GM18951 (cell line): ENCODE data around the gene UBE2D2.
A peak's percentile ranks its signal among the peaks of the same experiment; 100 is the strongest.

ENCODE experiments used
- POLR2A ChIP-seq: IDR thresholded peaks from 4 replicates; pipeline ENCODE4 v1.6.1; 2011; ENCODE audit warnings: mild to moderate bottlenecking; ENCODE audit not compliant: insufficient read length, insufficient read depth; ENCODE audit errors: extremely low read depth
- in situ Hi-C: fragments of 300-500 bp; cut with MboI; formaldehyde crosslinking; loops from one replicate; pipeline ENCODE4 v1.12.0; 2022; ENCODE audit warnings: low sequenced_read_pairs, mixed read lengths, inconsistent platforms; ENCODE audit not compliant: unreplicated experiment

The UBE2D2 gene

DNA sequence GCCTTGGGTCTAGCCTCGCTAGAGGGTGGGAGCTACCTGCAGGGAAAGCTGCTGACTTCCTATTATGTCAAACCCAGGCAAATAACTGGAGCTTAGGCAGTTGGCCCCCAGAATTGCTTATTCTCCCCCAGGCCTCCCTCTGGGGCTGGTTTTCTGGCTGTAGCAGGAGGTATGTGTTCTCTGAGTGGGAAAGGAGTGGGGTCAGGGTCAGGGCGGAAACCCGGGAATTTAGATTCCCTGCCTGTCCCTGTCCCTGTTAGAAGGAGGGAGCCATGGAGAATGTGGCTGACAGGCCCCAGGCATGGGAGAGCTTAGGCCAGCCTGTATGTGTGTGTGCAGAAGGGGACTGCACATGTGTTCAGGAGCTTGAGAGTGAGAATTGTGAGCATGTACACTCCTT lies 73.4 kb downstream of the UBE2D2 start:
- in situ Hi-C loops: loop anchor here (5.0 kb wide), 1 partner anchor 128 kb away; no protein-coding TSS in a partner anchor
- no peak for TF ChIP-seq POLR2A

- in situ Hi-C loops: no loop called here
- no peak for TF ChIP-seq POLR2A
Measured at GRCh38 chr5:139635191-139635590, 74.1 kb downstream of the UBE2D2 start.

- in situ Hi-C loops: no loop called here
- no peak for TF ChIP-seq POLR2A
Measured at GRCh38 chr5:139635606-139636206, 74.6 kb downstream of the UBE2D2 start.

DNA sequence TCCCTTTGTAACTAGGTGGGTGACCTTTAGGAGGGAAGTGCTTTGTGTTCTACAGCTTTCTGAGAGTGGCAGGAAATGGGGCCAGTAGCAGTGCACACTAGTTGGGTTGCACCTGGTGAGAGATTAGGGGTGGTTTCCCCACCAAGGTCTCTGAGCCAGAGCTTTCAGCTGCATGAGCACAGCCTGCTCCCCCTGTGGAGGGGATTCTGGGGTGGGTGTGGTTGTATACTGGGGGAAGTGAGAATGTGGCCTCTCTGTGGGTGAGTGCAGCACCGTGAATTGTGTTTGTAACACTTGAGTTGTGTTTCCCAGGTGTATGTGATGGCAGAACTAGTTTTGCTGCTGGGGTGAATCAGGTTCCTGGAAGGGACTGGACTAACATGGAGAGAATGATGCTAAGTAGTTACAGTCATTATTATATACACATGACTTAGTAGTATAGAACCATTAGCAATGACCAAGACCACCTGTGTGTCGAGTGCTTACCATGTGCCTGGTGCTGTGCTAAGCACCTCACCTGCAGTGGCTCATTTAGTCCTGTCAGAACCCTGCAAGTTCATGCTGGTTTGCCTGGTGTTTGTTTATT lies 75.2 kb downstream of the UBE2D2 start:
- peak; percentile 44 for TF ChIP-seq POLR2A
- in situ Hi-C loops: no loop called here

DNA sequence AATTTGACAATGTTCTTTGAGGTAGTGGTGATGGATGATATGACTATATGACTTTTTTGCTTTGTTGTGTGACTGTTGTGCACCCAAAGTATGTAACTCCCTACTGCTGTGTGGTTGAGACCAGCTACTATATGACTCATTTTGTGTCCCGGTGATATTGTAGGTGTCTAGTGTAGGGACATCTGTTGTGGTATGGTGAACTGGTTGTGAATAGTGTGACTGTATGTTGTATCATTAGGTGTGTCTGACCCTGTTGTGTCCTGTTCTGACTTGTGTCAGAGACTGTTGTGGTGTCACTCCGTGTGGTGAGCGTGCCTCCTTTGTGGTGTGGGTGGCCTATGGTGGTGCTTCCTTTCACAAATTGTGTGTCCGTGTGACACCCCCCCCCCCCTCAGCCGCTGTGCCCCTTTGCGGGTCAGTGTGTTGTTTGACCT lies 75.9 kb downstream of the UBE2D2 start:
- in situ Hi-C loops: no loop called here

GRCh38 chr5:139637438-139638089 lies 76.4 kb downstream of the UBE2D2 start:
- TF ChIP-seq POLR2A: peak; percentile 40
- in situ Hi-C loops: no loop called here

More for the DNA sequence above, 75.9 kb downstream of the UBE2D2 start:
- TF ChIP-seq POLR2A: no peak

DNA sequence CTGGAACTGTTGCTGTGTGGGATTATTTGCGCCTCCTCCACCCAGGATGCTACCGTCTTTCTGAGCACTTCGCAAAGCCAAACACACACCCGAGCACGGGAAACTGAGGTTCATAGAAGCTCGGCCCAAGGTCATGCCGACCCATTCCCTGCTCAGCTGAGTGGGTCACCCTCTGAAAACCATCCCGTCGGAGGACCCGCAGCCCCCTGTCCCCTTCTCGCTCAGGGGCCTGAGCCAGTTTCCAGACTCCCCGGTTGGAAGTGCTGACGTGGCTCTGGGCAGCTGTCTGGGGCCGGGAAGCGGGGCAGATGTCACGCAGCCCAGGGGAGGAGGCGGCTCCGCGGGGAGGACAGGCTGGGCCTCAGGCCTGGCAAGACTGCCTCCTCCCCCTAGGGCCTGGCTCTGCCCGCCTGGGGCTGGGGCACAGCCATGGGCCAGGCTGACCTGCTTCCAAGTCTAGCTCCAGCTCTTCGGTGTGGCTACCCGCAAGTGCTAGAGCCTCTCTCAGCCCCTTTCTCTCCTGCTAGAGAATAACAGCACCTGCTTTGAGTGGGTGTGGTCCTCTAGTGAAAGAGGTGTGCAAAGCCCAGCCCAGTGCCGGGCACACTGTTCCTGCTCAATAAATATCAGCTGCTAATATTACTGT lies 77.1 kb downstream of the UBE2D2 start:
- in situ Hi-C loops: no loop called here

DNA sequence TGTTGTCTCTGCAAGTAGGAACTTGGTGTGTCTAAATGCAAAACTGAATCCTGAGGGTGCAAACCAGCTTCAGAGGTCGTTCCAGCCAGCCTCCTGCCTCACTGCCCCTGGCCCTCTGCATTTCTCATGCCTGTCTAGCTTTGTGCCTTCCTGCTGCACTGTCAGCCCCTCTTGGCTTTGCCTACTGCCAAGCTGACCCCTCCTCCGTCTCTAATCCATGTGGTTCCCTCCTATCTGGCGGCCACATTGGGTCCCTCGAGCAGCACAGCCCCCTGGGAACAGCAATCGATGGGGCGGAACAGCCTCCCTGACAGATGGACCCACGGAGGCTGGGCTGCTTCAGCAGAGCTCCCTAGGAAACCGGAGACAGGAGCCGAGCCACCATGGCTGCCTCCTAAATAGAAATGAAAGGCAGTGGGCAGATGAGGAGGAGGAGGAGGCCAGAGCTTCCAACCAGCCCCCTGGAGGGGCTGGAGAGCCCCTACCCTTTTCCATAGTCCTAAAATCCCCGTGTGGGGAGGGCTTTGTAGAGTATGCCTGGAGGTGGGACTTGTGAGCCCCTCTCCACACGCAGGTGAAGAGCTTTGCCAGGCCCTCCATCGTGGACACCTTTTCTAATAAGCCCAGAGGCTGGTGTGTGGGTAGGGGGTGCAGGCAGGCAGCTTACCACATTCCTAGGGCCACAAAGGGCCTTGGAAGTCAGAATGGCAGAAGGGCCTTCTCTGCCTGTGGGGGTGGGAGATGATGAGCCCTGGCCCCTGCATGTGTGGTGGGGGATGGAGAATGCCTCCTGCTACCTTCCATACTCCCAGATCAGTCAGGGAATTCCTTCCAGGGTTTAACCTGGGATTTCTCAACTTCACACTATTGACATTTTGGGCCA lies 77.8 kb downstream of the UBE2D2 start:
- no peak for TF ChIP-seq POLR2A
- in situ Hi-C loops: no loop called here

More for the DNA sequence above, 77.1 kb downstream of the UBE2D2 start:
- no peak for TF ChIP-seq POLR2A

GRCh38 chr5:139639619-139640380 lies 78.7 kb downstream of the UBE2D2 start:
- in situ Hi-C loops: no loop called here
- no peak for TF ChIP-seq POLR2A

DNA sequence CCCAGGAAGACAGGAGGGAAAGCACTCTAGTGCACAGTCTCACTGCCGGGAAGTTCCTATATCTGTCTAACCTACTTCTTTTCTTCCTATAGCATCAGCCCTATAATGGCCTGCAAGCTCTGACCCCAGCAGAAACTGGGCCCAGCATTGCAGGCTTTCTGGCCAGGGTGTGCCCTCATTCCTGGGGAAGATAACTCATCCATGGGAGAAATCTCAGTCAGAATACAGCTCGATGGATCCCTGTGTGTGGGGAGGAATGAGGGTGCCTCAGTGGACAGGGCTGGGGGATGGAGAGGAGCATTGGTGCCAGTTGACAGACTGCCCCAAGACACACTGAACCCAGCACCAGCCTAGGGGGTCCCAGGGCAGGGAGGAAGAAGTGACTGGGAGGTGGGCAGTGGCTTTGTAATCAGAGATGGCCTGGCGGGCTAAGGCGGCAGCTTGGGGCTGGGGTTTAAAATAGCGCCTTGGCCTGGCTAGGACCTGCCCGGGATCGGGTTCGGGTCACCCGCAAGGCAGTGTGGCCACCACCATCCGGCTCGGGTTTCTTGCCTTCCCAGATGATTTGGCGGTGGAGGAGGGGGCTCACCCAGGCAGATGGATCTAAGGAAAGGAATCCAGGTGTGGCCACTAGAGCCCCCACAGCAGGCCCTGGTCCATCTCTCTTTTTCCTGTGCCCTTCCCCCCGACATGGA lies 79.4 kb downstream of the UBE2D2 start:
- in situ Hi-C loops: no loop called here
- no peak for TF ChIP-seq POLR2A
